Kidney epithelial cell (primary cell): ENCODE results near the gene SLC17A2. TPM values are rescaled to one million over a fixed set of nuclear protein-coding genes. Genes with fewer than 3 reads are reported as not detected.

Experiments used
- DNase-seq: peaks from one replicate; pipeline ENCODE4 v3.0.0-alpha.2; 2010; ENCODE audit warnings: low read depth
- H3K27me3 ChIP-seq: 2 replicates; pipeline ENCODE4 v1.6.0; 2011; ENCODE audit warnings: low read length; ENCODE audit not compliant: control insufficient read depth, insufficient read depth
- H3K36me3 ChIP-seq: 2 replicates; pipeline ENCODE4 v1.5.1; 2011; ENCODE audit warnings: low read length; ENCODE audit not compliant: control insufficient read depth, insufficient read depth
- H3K4me3 ChIP-seq: 2 replicates; pipeline ENCODE4 v1.5.1; 2011; ENCODE audit warnings: low read depth, mild to moderate bottlenecking, control low read depth, low read length
- total RNA-seq: library from RNA; depleted of rRNA; stranded (reverse); fragments of >200 nt; gene quantifications from 2 replicates; pipeline ENCODE4 v1.2.3, GENCODE V29; 2015
- TF ChIP-seq, protein P1 (sequence below): IDR thresholded peaks from 2 replicates; pipeline ENCODE4 v1.5.1; 2011; ENCODE audit warnings: mild to moderate bottlenecking, moderate library complexity, low read length, control low read depth, inconsistent platforms; ENCODE audit not compliant: insufficient read depth, poor library complexity, severe bottlenecking

Gene SLC17A2
- total RNA-seq, 1 donor from 2014 or later = not detected

DNA sequence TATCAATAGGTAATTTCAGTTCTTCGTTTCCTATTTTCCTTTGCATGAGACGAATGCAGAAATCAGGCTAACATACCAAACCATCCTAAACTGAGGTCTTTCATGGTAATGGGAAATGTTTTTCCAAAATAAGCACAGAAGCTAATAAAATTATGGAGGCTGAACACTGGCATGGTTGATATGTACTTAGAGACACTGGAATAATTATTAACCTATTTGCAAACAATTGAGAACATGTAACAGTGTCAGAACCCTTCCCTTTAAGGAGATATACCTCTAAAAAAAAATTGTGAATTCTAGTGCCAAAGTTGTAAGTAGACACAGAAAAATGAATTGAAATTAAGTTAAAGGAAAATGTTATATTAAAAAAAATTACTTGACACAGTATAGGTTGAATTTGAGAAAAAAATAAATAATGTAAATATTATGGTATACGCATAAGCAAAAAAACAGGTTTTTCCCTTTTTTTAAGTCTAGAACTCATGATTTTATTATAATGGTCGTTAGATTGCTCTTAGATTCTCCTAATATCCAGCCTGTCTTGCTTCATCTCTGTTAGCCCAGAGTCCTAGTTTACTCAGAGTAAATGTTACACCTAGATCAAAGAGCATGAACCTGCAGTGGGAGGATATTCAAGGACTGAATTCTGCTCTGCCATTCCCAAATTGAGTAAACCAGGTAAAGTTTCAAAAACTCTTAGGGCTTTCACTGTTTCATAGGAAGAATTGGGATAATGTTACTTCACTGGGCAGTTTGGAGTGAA is 1.7 kb downstream of the SLC17A2 start:
- TF ChIP-seq, protein P1, sequence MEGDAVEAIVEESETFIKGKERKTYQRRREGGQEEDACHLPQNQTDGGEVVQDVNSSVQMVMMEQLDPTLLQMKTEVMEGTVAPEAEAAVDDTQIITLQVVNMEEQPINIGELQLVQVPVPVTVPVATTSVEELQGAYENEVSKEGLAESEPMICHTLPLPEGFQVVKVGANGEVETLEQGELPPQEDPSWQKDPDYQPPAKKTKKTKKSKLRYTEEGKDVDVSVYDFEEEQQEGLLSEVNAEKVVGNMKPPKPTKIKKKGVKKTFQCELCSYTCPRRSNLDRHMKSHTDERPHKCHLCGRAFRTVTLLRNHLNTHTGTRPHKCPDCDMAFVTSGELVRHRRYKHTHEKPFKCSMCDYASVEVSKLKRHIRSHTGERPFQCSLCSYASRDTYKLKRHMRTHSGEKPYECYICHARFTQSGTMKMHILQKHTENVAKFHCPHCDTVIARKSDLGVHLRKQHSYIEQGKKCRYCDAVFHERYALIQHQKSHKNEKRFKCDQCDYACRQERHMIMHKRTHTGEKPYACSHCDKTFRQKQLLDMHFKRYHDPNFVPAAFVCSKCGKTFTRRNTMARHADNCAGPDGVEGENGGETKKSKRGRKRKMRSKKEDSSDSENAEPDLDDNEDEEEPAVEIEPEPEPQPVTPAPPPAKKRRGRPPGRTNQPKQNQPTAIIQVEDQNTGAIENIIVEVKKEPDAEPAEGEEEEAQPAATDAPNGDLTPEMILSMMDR = no peak
- no peaks in the 10 kb centered on the region for H3K27me3 ChIP-seq
- no peaks in the 10 kb centered on the region for H3K36me3 ChIP-seq
- DNase-seq = no peak
- H3K4me3 ChIP-seq = no peak overlapping the region

DNA sequence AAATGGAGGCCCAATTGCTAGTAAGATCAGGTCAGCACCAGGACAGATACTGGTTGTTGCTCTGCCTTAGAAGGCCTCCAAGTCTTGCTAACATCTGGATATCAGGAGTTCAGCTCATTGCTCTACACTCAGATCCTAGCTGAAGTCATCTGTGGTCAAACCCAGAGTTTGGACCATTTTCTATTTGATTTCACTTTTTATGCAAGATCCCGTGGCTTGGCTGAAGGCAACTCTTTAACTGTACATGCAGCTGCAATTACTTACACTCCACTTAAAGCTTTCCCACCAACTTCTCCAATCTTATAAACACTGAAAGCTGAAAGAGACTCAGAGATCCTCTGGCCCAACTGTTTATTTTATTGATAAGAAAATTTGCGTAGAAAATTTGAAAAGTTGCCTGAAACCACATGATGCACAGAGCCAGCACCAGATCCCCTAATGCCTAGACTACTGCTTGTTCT is 2.7 kb downstream of the SLC17A2 start:
- no peak for DNase-seq
- Histone ChIP-seq H3K27me3 (no peaks in the 10 kb centered on the region), H3K4me3 (no peak overlapping the region), H3K36me3 (no peaks in the 10 kb centered on the region)
- TF ChIP-seq, protein P1 = no peak

DNA sequence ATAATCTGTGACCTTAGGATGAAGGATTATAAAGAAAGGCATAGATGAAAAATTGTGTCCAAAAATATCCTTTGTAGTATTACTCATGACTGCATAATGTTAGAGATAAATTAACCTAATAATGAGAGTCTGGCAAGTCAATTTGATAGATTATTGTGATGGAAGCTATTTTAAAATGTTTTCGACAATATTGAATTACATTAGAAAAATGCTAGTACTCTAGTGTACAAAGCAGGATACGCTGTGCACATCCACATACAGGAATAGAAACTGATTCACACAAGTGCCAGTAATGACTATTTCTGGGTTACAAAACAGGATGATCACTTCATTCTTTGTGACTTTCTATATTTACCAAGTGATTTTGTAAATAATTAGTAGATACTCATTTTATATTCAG is 3.3 kb downstream of the SLC17A2 start:
- TF ChIP-seq, protein P1 = no peak
- no peak for DNase-seq
- H3K36me3 ChIP-seq = no peaks in the 10 kb centered on the region
- no peaks in the 10 kb centered on the region for H3K27me3 ChIP-seq
- H3K4me3 ChIP-seq = no peak overlapping the region

DNA sequence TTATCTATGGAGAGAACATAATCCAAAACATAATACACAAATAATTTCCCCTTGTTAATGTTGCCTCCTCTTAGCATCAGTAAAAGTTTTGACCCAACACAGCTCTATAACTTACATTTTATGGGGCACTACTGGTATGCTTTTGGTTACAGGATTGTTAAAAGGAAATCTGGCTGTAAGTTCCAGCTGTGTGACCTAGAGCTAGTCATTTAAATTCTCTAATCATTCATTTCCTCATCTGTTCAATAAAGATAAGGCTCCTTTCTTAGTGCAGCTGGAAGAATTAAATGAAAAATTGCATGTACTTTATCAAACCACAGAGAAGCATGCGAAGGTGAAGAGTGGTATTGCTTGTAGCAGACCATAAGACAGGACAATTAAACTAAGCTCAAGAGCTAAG is 4.6 kb downstream of the SLC17A2 start:
- TF ChIP-seq, protein P1 = no peak
- Histone ChIP-seq H3K36me3 (no peaks in the 10 kb centered on the region), H3K4me3 (no peak overlapping the region), H3K27me3 (no peaks in the 10 kb centered on the region)
- no peak for DNase-seq

DNA sequence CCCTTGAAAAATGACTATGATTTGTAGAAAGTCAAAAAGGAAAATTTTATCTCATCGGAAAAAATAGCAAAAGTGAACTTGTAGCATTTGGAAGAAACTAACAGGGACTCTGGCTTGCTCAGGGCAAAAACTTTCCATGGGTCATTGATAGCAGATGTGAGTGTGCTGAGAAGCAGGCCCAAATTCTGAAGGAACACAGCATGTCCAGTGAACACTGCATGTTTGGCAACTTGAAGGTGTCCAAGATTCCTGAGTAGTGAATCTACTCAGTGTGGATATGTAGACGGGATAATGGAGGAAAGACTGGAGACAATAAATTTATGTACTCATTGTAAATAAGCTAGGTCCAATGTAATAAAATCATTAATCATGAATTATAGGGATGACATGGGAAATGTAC is 8.2 kb downstream of the SLC17A2 start:
- H3K36me3 ChIP-seq = no peaks in the 10 kb centered on the region
- DNase-seq = no peak
- TF ChIP-seq, protein P1 = no peak
- H3K27me3 ChIP-seq = no peaks in the 10 kb centered on the region
- H3K4me3 ChIP-seq = no peak overlapping the region
